B cell (primary cell): ENCODE measurements around the gene KCTD20. TPM values are rescaled to one million over a fixed set of nuclear protein-coding genes. Genes with fewer than 3 reads are reported as not detected.
A peak's percentile ranks its signal among the peaks of the same experiment; 100 is the strongest.

Source experiments
- ATAC-seq: fragments of 200-7000 bp; cut with Tn5 transposase; one replicate; pipeline ENCODE4 v1.10.0; 2021; ENCODE audit warnings: low read depth, mild to moderate bottlenecking, moderate number of reproducible peaks, moderate library complexity
- CTCF ChIA-PET: fragments of 350-600 bp; sonication (Branson Sonifier 250); formaldehyde crosslinking; loops from one replicate; lab custom pipeline; 2021; ENCODE audit warnings: antibody characterized with exemption, inconsistent platforms; lab: Charles Lee
- POLR2A ChIA-PET: fragments of 350-600 bp; sonication (Branson Sonifier 250); formaldehyde crosslinking; loops from one replicate; lab custom pipeline; 2021; ENCODE audit warnings: antibody characterized with exemption; lab: Charles Lee
- DNase-seq: peaks from one replicate; pipeline ENCODE4 v3.0.0; 2013
- H2AFZ ChIP-seq: 2 replicates; pipeline ENCODE4 v1.6.1; 2012; ENCODE audit warnings: mild to moderate bottlenecking, low read depth, low read length; ENCODE audit not compliant: insufficient read depth, poor library complexity, severe bottlenecking
- H3K27ac ChIP-seq, 2 donors: 1 replicate in 1 of 2; 2 replicates in 1 of 2; pipeline ENCODE4 v1.5.1; 2012 to 2013; ENCODE audit warnings: low read length in 2 of 2, mild to moderate bottlenecking in 2 of 2, moderate library complexity in 1 of 2
- H3K27me3 ChIP-seq, 4 experiments: fragments of 200-600 bp in 1 of 4; sonication (generic) in 1 of 4; replicated peaks in 1 of 4; 1 replicate in 2 of 4; 2 replicates in 2 of 4; pipeline versions ENCODE4 v1.6.1 to v1.7.0; 2013 to 2016; ENCODE audit warnings: low read length in 3 of 4, mild to moderate bottlenecking in 2 of 4, mixed read lengths in 1 of 4, moderate library complexity in 1 of 4; ENCODE audit not compliant: insufficient read depth in 4 of 4, control insufficient read depth in 3 of 4; ENCODE audit errors: control extremely low read depth in 1 of 4
- H3K36me3 ChIP-seq, 2 experiments: replicated peaks in 1 of 2; 1 replicate in 1 of 2; 2 replicates in 1 of 2; pipeline versions ENCODE4 v1.6.1 to v1.7.1; 2013; ENCODE audit warnings: low read length in 1 of 2; ENCODE audit not compliant: insufficient read depth in 2 of 2, control insufficient read depth in 1 of 2; ENCODE audit errors: control extremely low read depth in 1 of 2, extremely low read depth in 1 of 2
- H3K4me1 ChIP-seq, 2 donors: fragments of 200-600 bp in 1 of 2; sonication (generic) in 1 of 2; 1 replicate in 1 of 2; 2 replicates in 1 of 2; pipeline versions ENCODE4 v1.5.1 to v1.6.1; 2013 to 2017; ENCODE audit warnings: low read length in 2 of 2; ENCODE audit not compliant: control insufficient read depth in 2 of 2, insufficient read depth in 2 of 2
- H3K4me2 ChIP-seq: replicated peaks from 2 replicates; pipeline ENCODE3; 2012; ENCODE audit warnings: mild to moderate bottlenecking, low read depth, low read length; ENCODE audit not compliant: poor library complexity, severe bottlenecking
- H3K4me3 ChIP-seq, 5 experiments: fragments of 200-600 bp in 1 of 5; sonication (generic) in 1 of 5; 1 replicate in 3 of 5; 2 replicates in 2 of 5; pipeline versions ENCODE4 v1.5.1 to v1.7.0; 2011 to 2016; ENCODE audit warnings: low read length in 4 of 5, mild to moderate bottlenecking in 4 of 5, low read depth in 2 of 5, control low read depth in 1 of 5, moderate library complexity in 1 of 5; ENCODE audit not compliant: insufficient read depth in 1 of 5; ENCODE audit errors: control extremely low read depth in 1 of 5, extremely low read depth in 1 of 5
- H3K79me2 ChIP-seq: fragments of 200-600 bp; sonication (generic); one replicate; pipeline ENCODE4 v1.6.0; 2016; ENCODE audit warnings: low read length; ENCODE audit not compliant: control insufficient read depth, insufficient read depth
- H3K9ac ChIP-seq: fragments of 200-600 bp; sonication (generic); 2 replicates; pipeline ENCODE4 v1.6.1; 2017; ENCODE audit warnings: mild to moderate bottlenecking, low read length, moderate library complexity
- H3K9me3 ChIP-seq, 3 donors: one replicate each; pipeline versions ENCODE4 v1.6.1 to v1.7.1; 2013; ENCODE audit warnings: low read length in 2 of 3; ENCODE audit not compliant: control insufficient read depth in 2 of 3, insufficient read depth in 1 of 3; ENCODE audit errors: control extremely low read depth in 1 of 3
- H4K20me1 ChIP-seq: 2 replicates; pipeline ENCODE4 v1.6.0; 2012; ENCODE audit warnings: mild to moderate bottlenecking, low read length; ENCODE audit not compliant: insufficient read depth, control insufficient read depth, poor library complexity, severe bottlenecking
- H3K27ac Mint-ChIP-seq: one replicate; pipeline ENCODE4 v1.8.0; 2021; ENCODE audit warnings: mixed read lengths
- H3K27me3 Mint-ChIP-seq: one replicate; pipeline ENCODE4 v1.8.0; 2021; ENCODE audit warnings: mixed read lengths
- H3K4me1 Mint-ChIP-seq: one replicate; pipeline ENCODE4 v1.8.0; 2021; ENCODE audit warnings: mixed read lengths
- H3K4me3 Mint-ChIP-seq: one replicate; pipeline ENCODE4 v1.8.0; 2021; ENCODE audit warnings: mixed read lengths
- H3K9me3 Mint-ChIP-seq: one replicate; pipeline ENCODE4 v1.8.0; 2022; ENCODE audit warnings: mixed read lengths; ENCODE audit not compliant: insufficient read depth
- CTCF ChIP-seq: fragments of 200-600 bp; IDR thresholded peaks from one replicate; pipeline ENCODE4 v1.8.0; 2022; ENCODE audit warnings: antibody characterized with exemption, mild to moderate bottlenecking
- EZH2 ChIP-seq: IDR thresholded peaks from 2 replicates; pipeline ENCODE4 v1.6.1; 2012; ENCODE audit warnings: borderline replicate concordance, low read depth, mild to moderate bottlenecking, moderate library complexity, low read length; ENCODE audit not compliant: insufficient read depth, poor library complexity, severe bottlenecking
- WGBS: methylation state at CpG from one replicate; pipeline ENCODE4 v1.1.5; 2013; ENCODE audit warnings: missing lambda C conversion rate; ENCODE audit not compliant: insufficient coverage; 5-methylcytosine and 5-hydroxymethylcytosine counted together
- intact Hi-C: fragments of 100-400 bp; cut with micrococcal nuclease; formaldehyde crosslinking; loops from one replicate; pipeline ENCODE4 v1.10.0; 2022
- polyA plus RNA-seq: library from polyadenylated mRNA; depleted of rRNA; stranded (reverse); fragments of >200 nt; gene quantifications from 2 replicates; pipeline ENCODE4 v1.2.3, GENCODE V29; 2012
- total RNA-seq, 2 donors: library from RNA; stranded (reverse); fragments of 120-200 nt in 1 of 2; gene quantifications; 1 replicate in 1 of 2; 2 replicates in 1 of 2; pipeline versions ENCODE4 v1.2.3 to v1.2.4, GENCODE V29; 2013 to 2022

Gene KCTD20
- total and polyA plus RNA-seq, 2 donors (not counting 1 experiment from before 2014, with no cell fraction given), result 19.5 to 37.5 TPM

- Histone ChIP-seq H3K27me3 (no peaks in the 10 kb centered on the region), H3K4me2 (no peak overlapping the region), H3K4me1 (peaks cover 0 to 4% of the 10 kb centered on the region in 2 donors), H2AFZ (no peak overlapping the region), H3K36me3 (peaks cover 0 to 18% of the 10 kb centered on the region in 2 experiments), H3K9ac (no peak overlapping the region), H3K27ac (peak overlapping the region in 1 of 2 donors; percentile 37), H3K79me2 (peaks cover 41% of the 10 kb centered on the region), H4K20me1 (peaks cover 29% of the 10 kb centered on the region), H3K9me3 (peaks cover 0 to 4% (median 0%) of the 10 kb centered on the region in 3 donors), H3K4me3 (no peak overlapping the region)
- ATAC-seq, result no peak
- WGBS, result 90% methylated on average over 5 of the region's 6 CpGs
- ChIA-PET POLR2A (interaction anchor here (0.5 kb wide), 1 partner anchor 510 kb away, joined by 6 read pairs; no protein-coding TSS in a partner anchor), CTCF (no interaction called here)
- TF ChIP-seq CTCF (no peak), EZH2 (no peak)
- peaks cover 24% of the 10 kb centered on the region for H3K4me1 Mint-ChIP-seq
- peak overlapping the region; percentile 12 for H3K27ac Mint-ChIP-seq
- intact Hi-C loops, result no loop called here
- H3K4me3 Mint-ChIP-seq, result no peak overlapping the region
- no peaks in the 10 kb centered on the region for H3K9me3 Mint-ChIP-seq
- no peak for DNase-seq
- no peaks in the 10 kb centered on the region for H3K27me3 Mint-ChIP-seq
Observed at GRCh38 chr6:36469148-36469661, 26.4 kb downstream of the KCTD20 start.

GRCh38 chr6:36469946-36470345, 27.1 kb downstream of the KCTD20 start:
- peaks cover 0 to 4% (median 0%) of the 10 kb centered on the region in 3 donors for H3K9me3 ChIP-seq
- TF ChIP-seq CTCF (no peak), EZH2 (no peak)
- H4K20me1 ChIP-seq, result peaks cover 29% of the 10 kb centered on the region
- H3K36me3 ChIP-seq, result peaks cover 0 to 26% of the 10 kb centered on the region in 2 experiments
- 100% methylated on average over 3 of the region's 3 CpGs for WGBS
- H3K4me2 ChIP-seq, result no peak overlapping the region
- intact Hi-C loops, result loop anchor here (10.0 kb wide), 1 partner anchor 55 kb away; no protein-coding TSS in a partner anchor
- H3K27ac ChIP-seq, result no peak overlapping the region
- H3K4me3 Mint-ChIP-seq, result no peak overlapping the region
- no peaks in the 10 kb centered on the region for H3K27me3 Mint-ChIP-seq
- CTCF ChIA-PET, result no interaction called here
- DNase-seq (no peak), ATAC-seq (no peak)
- H3K4me1 ChIP-seq, result peaks cover 0 to 4% of the 10 kb centered on the region in 2 donors
- H3K9ac ChIP-seq, result no peak overlapping the region
- no peak overlapping the region for H3K4me3 ChIP-seq
- no peaks in the 10 kb centered on the region for H3K9me3 Mint-ChIP-seq
- H3K79me2 ChIP-seq, result peaks cover 34% of the 10 kb centered on the region
- no peak overlapping the region for H2AFZ ChIP-seq
- H3K4me1 Mint-ChIP-seq, result peaks cover 18% of the 10 kb centered on the region
- POLR2A ChIA-PET, result no interaction called here
- H3K27me3 ChIP-seq, result no peaks in the 10 kb centered on the region
- no peak overlapping the region for H3K27ac Mint-ChIP-seq
